Measurements from ENCODE around the gene DKK3.

Gene DKK3

GRCh38 chr11:11966354-11966741, 42.1 kb downstream of the DKK3 start:
- DNase-seq = no peak

- no peak for DNase-seq
These were observed 42.6 kb downstream of the DKK3 start for GRCh38 chr11:11965656-11966353.

- no peak for DNase-seq
These were observed 43.2 kb downstream of the DKK3 start for GRCh38 chr11:11965192-11965591.

GRCh38 chr11:11964774-11965150, 43.7 kb downstream of the DKK3 start:
- no peak for DNase-seq

GRCh38 chr11:11963842-11964773, 44.3 kb downstream of the DKK3 start:
- no peak for DNase-seq

- DNase-seq = no peak
These were observed 45.4 kb downstream of the DKK3 start for GRCh38 chr11:11963067-11963466.

- DNase-seq = no peak
These were observed 46.9 kb downstream of the DKK3 start for GRCh38 chr11:11961399-11962028.

GRCh38 chr11:11960687-11961086, 47.7 kb downstream of the DKK3 start:
- DNase-seq = no peak

- no peak for DNase-seq
These were observed 48.8 kb downstream of the DKK3 start for GRCh38 chr11:11959601-11960000.

GRCh38 chr11:11958403-11959231, 49.8 kb downstream of the DKK3 start:
- no peak for DNase-seq

- DNase-seq = no peak
These were observed 52.4 kb downstream of the DKK3 start for GRCh38 chr11:11956006-11956405.

GRCh38 chr11:11952036-11952435, 56.4 kb downstream of the DKK3 start:
- DNase-seq = no peak

- DNase-seq = no peak
These were observed 58.9 kb downstream of the DKK3 start for GRCh38 chr11:11949482-11949881.

GRCh38 chr11:11948242-11948947, 60.0 kb downstream of the DKK3 start:
- no peak for DNase-seq

- no peak for DNase-seq
These were observed 60.6 kb downstream of the DKK3 start for GRCh38 chr11:11947825-11948224.

- no peak for DNase-seq
These were observed 61.5 kb downstream of the DKK3 start for GRCh38 chr11:11946878-11947277.

- no peak for DNase-seq
These were observed 62.2 kb downstream of the DKK3 start for GRCh38 chr11:11946180-11946579.

- no peak for DNase-seq
These were observed 64.0 kb downstream of the DKK3 start for GRCh38 chr11:11944444-11944843.

- no peak for DNase-seq
These were observed 65.8 kb downstream of the DKK3 start for GRCh38 chr11:11942668-11943067.

GRCh38 chr11:11940551-11940950, 67.9 kb downstream of the DKK3 start:
- DNase-seq = no peak

GRCh38 chr11:11937957-11938356, 70.5 kb downstream of the DKK3 start:
- no peak for DNase-seq

GRCh38 chr11:11937433-11937832, 71.0 kb downstream of the DKK3 start:
- no peak for DNase-seq

Data from activated naive CD4-positive, alpha-beta T cell treated with Interleukin-2 at 50 U/mL for 16 hours (primary cell).